Subcutaneous abdominal adipose tissue (tissue), 5 donors: Measurements from ENCODE around the gene ZFYVE28.

ENCODE experiments used
- H3K27ac ChIP-seq: one replicate; pipeline ENCODE4 v1.7.0; 2013; ENCODE audit warnings: low read depth, mild to moderate bottlenecking, inconsistent platforms, low read length, moderate library complexity
- H3K27me3 ChIP-seq, 5 donors: one replicate each; pipeline ENCODE4 v1.7.0; 2013; ENCODE audit warnings: low read length in 5 of 5, inconsistent platforms in 1 of 5; ENCODE audit not compliant: control insufficient read depth in 5 of 5, insufficient read depth in 4 of 5
- H3K36me3 ChIP-seq, 5 donors: one replicate each; pipeline ENCODE4 v1.7.0; 2013; ENCODE audit warnings: low read length in 5 of 5; ENCODE audit not compliant: control insufficient read depth in 5 of 5, insufficient read depth in 5 of 5
- H3K4me1 ChIP-seq, 5 donors: one replicate each; pipeline ENCODE4 v1.7.0; 2013; ENCODE audit warnings: low read length in 5 of 5, mild to moderate bottlenecking in 3 of 5, moderate library complexity in 1 of 5; ENCODE audit not compliant: control insufficient read depth in 5 of 5, insufficient read depth in 5 of 5
- H3K4me3 ChIP-seq, 5 donors: one replicate each; pipeline ENCODE4 v1.7.0; 2013; ENCODE audit warnings: low read length in 5 of 5, low read depth in 1 of 5
- H3K9ac ChIP-seq, 5 donors: one replicate each; pipeline ENCODE4 v1.7.0; 2013; ENCODE audit warnings: low read length in 5 of 5, mild to moderate bottlenecking in 4 of 5, moderate library complexity in 3 of 5
- H3K9me3 ChIP-seq, 5 donors: one replicate each; pipeline ENCODE4 v1.7.0; 2013; ENCODE audit warnings: low read length in 5 of 5; ENCODE audit not compliant: control insufficient read depth in 5 of 5
- donor health status: healthy.
- donor health status: healthy.
- donor health status: healthy.
- donor health status: healthy.
- donor health status: healthy.

ZFYVE28 gene

GRCh38 chr4:2220016-2220630 lies 198.3 kb downstream of the ZFYVE28 start:
- no peaks in the 10 kb centered on the region for H3K9me3 ChIP-seq
- H3K4me3 ChIP-seq: no peak overlapping the region
- H3K9ac ChIP-seq: peak overlapping the region in 2 of 5 donors; percentile 30 to 36

More at GRCh38 chr4:2220016-2220630, 198.3 kb downstream of the ZFYVE28 start:
- Histone ChIP-seq H3K4me1 (peaks cover 0 to 9% (median 4%) of the 10 kb centered on the region in 5 donors), H3K27ac (no peak overlapping the region), H3K36me3 (peaks cover 0 to 13% (median 6%) of the 10 kb centered on the region in 5 donors), H3K27me3 (no peaks in the 10 kb centered on the region)
